Measurements from ENCODE around the gene ERC1.

GRCh38 chr12:1421091-1421846 lies 430.2 kb downstream of the ERC1 start:
- TF ChIP-seq CTCF (IDR thresholded peaks at IDR 0.05) = no peak
- no peak for TF ChIP-seq POLR2AphosphoS5 (IDR thresholded peaks at IDR 0.05)
